Progenitor cell of endocrine pancreas (in vitro differentiated cells): ENCODE results near the gene HMGB4. TPM values are rescaled to one million over a fixed set of nuclear protein-coding genes. Genes with fewer than 3 reads are reported as not detected.

Source experiments
- DNase-seq: peaks from one replicate; pipeline ENCODE4 v3.0.0; 2021; ENCODE audit warnings: low spot score; ENCODE audit not compliant: unreplicated experiment
- H3K27ac Mint-ChIP-seq: 2 replicates; pipeline ENCODE4 v1.8.0; 2021; ENCODE audit warnings: mild to moderate bottlenecking, moderate library complexity, mixed read lengths
- H3K27me3 Mint-ChIP-seq: 2 replicates; pipeline ENCODE4 v1.8.0; 2021; ENCODE audit warnings: mixed read lengths
- H3K36me3 Mint-ChIP-seq: 2 replicates; pipeline ENCODE4 v1.8.0; 2022; ENCODE audit warnings: mixed read lengths; ENCODE audit not compliant: insufficient read depth
- H3K4me1 Mint-ChIP-seq: 2 replicates; pipeline ENCODE4 v1.8.0; 2021; ENCODE audit warnings: low read depth, mixed read lengths
- H3K4me3 Mint-ChIP-seq: 2 replicates; pipeline ENCODE4 v1.8.0; 2021; ENCODE audit warnings: low read depth, mild to moderate bottlenecking, moderate library complexity, mixed read lengths
- H3K9me3 Mint-ChIP-seq: 2 replicates; pipeline ENCODE4 v1.8.0; 2021; ENCODE audit warnings: low read depth, mixed read lengths
- total RNA-seq: library from RNA; stranded (reverse); gene quantifications from 2 replicates; pipeline ENCODE4 v1.2.1, GENCODE V29; 2021
- TF ChIP-seq, protein P1 (sequence below): fragments of 200-600 bp; sonication (generic); IDR thresholded peaks from one replicate; pipeline ENCODE4 v1.5.0; 2021; ENCODE audit warnings: antibody characterized with exemption, mild to moderate bottlenecking; ENCODE audit not compliant: unreplicated experiment

The HMGB4 gene
- total RNA-seq, 1 donor from 2014 or later, result not detected

DNA sequence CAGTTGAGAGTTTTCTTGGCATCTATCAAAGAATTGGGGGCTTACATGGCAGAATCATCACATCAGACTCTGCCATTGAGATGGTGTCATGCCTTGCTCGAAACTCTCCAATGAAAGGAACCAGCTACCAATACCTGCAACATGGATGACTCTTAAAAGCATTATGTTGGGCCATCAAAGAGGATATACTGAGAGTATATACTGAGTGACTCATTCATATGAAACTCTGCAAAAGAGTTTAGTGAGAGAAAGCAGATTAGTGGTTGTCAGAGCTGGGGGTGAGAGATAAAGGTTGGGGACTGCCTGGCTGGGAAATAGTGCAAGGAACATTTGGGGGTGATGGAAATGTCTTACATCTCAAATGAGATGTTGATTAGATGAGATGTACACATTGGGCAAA, 14.7 kb upstream of the HMGB4 start:
- Mint-ChIP-seq H3K27ac (no peak overlapping the region), H3K4me1 (peaks cover 3% of the 10 kb centered on the region)
- DNase-seq, result no peak

DNA sequence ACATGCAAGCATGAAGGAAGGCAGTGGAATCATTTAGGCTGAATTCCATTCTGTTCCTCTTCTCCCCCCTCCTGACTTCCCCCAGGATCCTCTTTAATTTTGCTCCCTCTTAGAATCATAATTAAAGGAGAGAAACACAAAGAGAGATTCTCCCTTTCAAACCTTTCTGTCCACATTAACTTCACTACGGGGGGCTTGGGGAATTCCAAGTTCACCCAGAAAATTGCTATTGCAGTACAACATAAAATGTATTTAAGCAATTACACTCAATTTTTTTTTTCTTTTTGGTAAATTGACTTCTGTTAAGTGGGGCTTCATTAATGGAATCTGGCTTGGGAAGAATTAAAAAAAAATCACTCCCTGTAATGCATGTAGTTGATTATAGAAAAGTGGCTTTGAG, 13.4 kb upstream of the HMGB4 start:
- TF ChIP-seq, protein P1, sequence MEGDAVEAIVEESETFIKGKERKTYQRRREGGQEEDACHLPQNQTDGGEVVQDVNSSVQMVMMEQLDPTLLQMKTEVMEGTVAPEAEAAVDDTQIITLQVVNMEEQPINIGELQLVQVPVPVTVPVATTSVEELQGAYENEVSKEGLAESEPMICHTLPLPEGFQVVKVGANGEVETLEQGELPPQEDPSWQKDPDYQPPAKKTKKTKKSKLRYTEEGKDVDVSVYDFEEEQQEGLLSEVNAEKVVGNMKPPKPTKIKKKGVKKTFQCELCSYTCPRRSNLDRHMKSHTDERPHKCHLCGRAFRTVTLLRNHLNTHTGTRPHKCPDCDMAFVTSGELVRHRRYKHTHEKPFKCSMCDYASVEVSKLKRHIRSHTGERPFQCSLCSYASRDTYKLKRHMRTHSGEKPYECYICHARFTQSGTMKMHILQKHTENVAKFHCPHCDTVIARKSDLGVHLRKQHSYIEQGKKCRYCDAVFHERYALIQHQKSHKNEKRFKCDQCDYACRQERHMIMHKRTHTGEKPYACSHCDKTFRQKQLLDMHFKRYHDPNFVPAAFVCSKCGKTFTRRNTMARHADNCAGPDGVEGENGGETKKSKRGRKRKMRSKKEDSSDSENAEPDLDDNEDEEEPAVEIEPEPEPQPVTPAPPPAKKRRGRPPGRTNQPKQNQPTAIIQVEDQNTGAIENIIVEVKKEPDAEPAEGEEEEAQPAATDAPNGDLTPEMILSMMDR, result no peak
- DNase-seq, result no peak
- Mint-ChIP-seq H3K4me3 (no peak overlapping the region), H3K27me3 (peaks cover 18% of the 10 kb centered on the region), H3K27ac (no peak overlapping the region), H3K4me1 (peaks cover 1% of the 10 kb centered on the region), H3K36me3 (no peaks in the 10 kb centered on the region), H3K9me3 (no peaks in the 10 kb centered on the region)

More for the DNA sequence above, 14.7 kb upstream of the HMGB4 start:
- TF ChIP-seq, protein P1, result no peak
- Mint-ChIP-seq H3K9me3 (no peaks in the 10 kb centered on the region), H3K27me3 (peaks cover 17% of the 10 kb centered on the region), H3K36me3 (no peaks in the 10 kb centered on the region), H3K4me3 (no peak overlapping the region)

DNA sequence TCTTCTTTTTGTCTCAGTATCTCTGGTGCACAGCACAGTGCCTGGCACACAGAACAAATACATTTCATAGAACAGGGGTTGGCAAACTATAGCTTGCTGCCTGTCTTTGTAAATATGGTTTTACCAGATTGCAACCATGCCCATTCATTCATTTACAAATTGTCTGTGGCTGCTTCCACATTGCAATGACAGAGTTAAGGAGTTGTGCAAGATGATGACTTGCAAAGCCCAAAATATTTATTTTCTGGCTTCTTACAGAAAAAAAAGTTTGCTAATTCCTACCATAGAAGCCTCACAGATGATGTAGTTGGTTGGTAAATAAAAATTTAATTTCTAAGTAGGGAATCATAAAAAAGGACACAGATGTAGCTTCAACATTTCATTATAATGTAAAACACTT, 11.2 kb upstream of the HMGB4 start:
- TF ChIP-seq, protein P1, result no peak
- Mint-ChIP-seq H3K4me1 (peaks cover 1% of the 10 kb centered on the region), H3K4me3 (no peak overlapping the region), H3K36me3 (no peaks in the 10 kb centered on the region), H3K27me3 (peaks cover 18% of the 10 kb centered on the region), H3K9me3 (no peaks in the 10 kb centered on the region), H3K27ac (no peak overlapping the region)
- DNase-seq, result no peak

DNA sequence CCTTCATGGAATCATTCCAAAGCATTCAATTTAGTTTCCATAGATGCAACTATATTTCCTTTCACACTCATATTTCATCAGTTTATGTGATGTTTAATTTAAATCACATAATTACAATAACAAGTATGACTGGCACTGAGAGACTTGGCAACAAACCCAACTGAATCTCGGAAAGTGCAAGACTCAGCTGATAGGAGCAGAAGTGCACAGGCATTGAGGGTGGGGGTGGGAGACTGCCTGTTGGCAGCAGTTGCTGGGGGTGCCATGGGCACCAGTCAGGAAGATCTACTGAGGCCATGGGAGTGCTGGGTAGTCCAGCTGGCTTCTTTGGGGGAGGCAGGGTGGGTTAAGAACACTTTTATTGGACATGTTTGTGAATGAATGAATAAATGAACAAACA, 10.4 kb upstream of the HMGB4 start:
- Mint-ChIP-seq H3K36me3 (no peaks in the 10 kb centered on the region), H3K9me3 (no peaks in the 10 kb centered on the region), H3K4me1 (peaks cover 1% of the 10 kb centered on the region), H3K27ac (no peak overlapping the region), H3K4me3 (no peak overlapping the region), H3K27me3 (peaks cover 18% of the 10 kb centered on the region)
- TF ChIP-seq, protein P1, result no peak
- no peak for DNase-seq

- Mint-ChIP-seq H3K36me3 (no peaks in the 10 kb centered on the region), H3K9me3 (no peaks in the 10 kb centered on the region), H3K27me3 (peaks cover 20% of the 10 kb centered on the region), H3K4me1 (peaks cover 1% of the 10 kb centered on the region), H3K4me3 (no peak overlapping the region), H3K27ac (no peak overlapping the region)
- DNase-seq, result no peak
- TF ChIP-seq, protein P1, result no peak
Observed at GRCh38 chr1:33854091-33854490, 9.8 kb upstream of the HMGB4 start.
